PC-3 (cell line): Measurements from ENCODE around the gene HSPA1A. TPM values are rescaled to one million over a fixed set of nuclear protein-coding genes. Genes with fewer than 3 reads are reported as not detected.
"Not testable (repeated sequence)": the region's sequence is repeated elsewhere in the genome, so short reads cannot be mapped to it uniquely, and the experiment has no call there.

Source experiments
- ATAC-seq: fragments of 200-7000 bp; cut with Tn5 transposase; 2 replicates; pipeline ENCODE4 v1.9.1; 2020; ENCODE audit warnings: mild to moderate bottlenecking, moderate library complexity
- BruUV-seq: library from RNA; stranded (reverse); fragments of 400-500 nt; replicated peaks from 2 replicates; lab custom pipeline; 2021; lab: Mats Ljungman, UMichigan
- CTCF ChIA-PET: fragments of 300-600 bp; sonication (Branson Sonifier 250); formaldehyde crosslinking; loops from one replicate; lab custom pipeline; 2022; ENCODE audit warnings: antibody characterized with exemption; lab: Charles Lee
- POLR2A ChIA-PET: fragments of 300-600 bp; sonication (Branson Sonifier 250); formaldehyde crosslinking; loops from one replicate; lab custom pipeline; 2022; ENCODE audit warnings: antibody characterized with exemption; ENCODE audit not compliant: unreplicated experiment; lab: Charles Lee
- DNase-seq: peaks from one replicate; pipeline ENCODE4 v3.0.0-alpha.2; 2015
- H2AFZ ChIP-seq: fragments of 300-600 bp; sonication (generic); 2 replicates; pipeline ENCODE4 v1.6.0; 2016; ENCODE audit warnings: antibody characterized with exemption, low read length
- H3F3A ChIP-seq: fragments of 300-600 bp; sonication (generic); one replicate; pipeline ENCODE4 v1.6.0; 2017; ENCODE audit warnings: antibody characterized with exemption, low read length, control low read depth, mild to moderate bottlenecking; ENCODE audit not compliant: unreplicated experiment
- H3K27ac ChIP-seq: fragments of 300-600 bp; sonication (generic); 2 replicates; pipeline ENCODE4 v1.5.1; 2016; ENCODE audit warnings: mild to moderate bottlenecking, low read length
- H3K27me3 ChIP-seq: fragments of 300-600 bp; sonication (generic); 2 replicates; pipeline ENCODE4 v1.6.1; 2016; ENCODE audit warnings: low read length, mixed read lengths
- H3K36me3 ChIP-seq: fragments of 300-600 bp; sonication (generic); 2 replicates; pipeline ENCODE4 v1.6.1; 2016; ENCODE audit warnings: low read depth, mixed run types, low read length, mixed read lengths
- H3K4me1 ChIP-seq: fragments of 300-600 bp; sonication (generic); 2 replicates; pipeline ENCODE4 v1.5.1; 2016; ENCODE audit warnings: low read length; ENCODE audit not compliant: insufficient read depth
- H3K4me2 ChIP-seq: fragments of 300-600 bp; sonication (generic); 2 replicates; pipeline ENCODE4 v1.6.0; 2016; ENCODE audit warnings: low read length
- H3K4me3 ChIP-seq: fragments of 300-600 bp; sonication (generic); 2 replicates; pipeline ENCODE4 v1.5.1; 2016; ENCODE audit warnings: mild to moderate bottlenecking, low read length, mixed read lengths
- H3K79me2 ChIP-seq: fragments of 300-600 bp; sonication (generic); 2 replicates; pipeline ENCODE4 v1.6.1; 2017; ENCODE audit warnings: low read length, mixed read lengths
- H3K9ac ChIP-seq: fragments of 300-600 bp; sonication (generic); 2 replicates; pipeline ENCODE4 v1.6.0; 2016; ENCODE audit warnings: mild to moderate bottlenecking, low read length
- H3K9me2 ChIP-seq: fragments of 300-600 bp; sonication (generic); replicated peaks from 2 replicates; pipeline ENCODE4 v1.6.1; 2016; ENCODE audit warnings: mixed run types, low read length, mixed read lengths
- H3K9me3 ChIP-seq: fragments of 300-600 bp; sonication (generic); 2 replicates; pipeline ENCODE4 v1.6.1; 2016; ENCODE audit warnings: low read length, mixed read lengths
- H4K20me1 ChIP-seq: fragments of 300-600 bp; sonication (generic); 2 replicates; pipeline ENCODE4 v1.6.1; 2016; ENCODE audit warnings: low read length, mixed read lengths
- EZH2 ChIP-seq: fragments of 300-600 bp; sonication (generic); IDR thresholded peaks from one replicate; pipeline ENCODE4 v1.6.1; 2017; ENCODE audit warnings: antibody characterized with exemption, mild to moderate bottlenecking, low read length; ENCODE audit not compliant: unreplicated experiment
- EZH2phosphoT487 ChIP-seq: fragments of 300-600 bp; sonication (generic); IDR thresholded peaks from 2 replicates; pipeline ENCODE4 v1.6.1; 2018; ENCODE audit warnings: mild to moderate bottlenecking, antibody characterized with exemption, low read length, borderline replicate concordance
- intact Hi-C: fragments of 100-400 bp; cut with micrococcal nuclease; formaldehyde crosslinking; loops from 2 replicates; pipeline ENCODE4 v1.9.0; 2023
- total RNA-seq: library from RNA; depleted of rRNA; stranded (reverse); fragments of >200 nt; gene quantifications from 2 replicates; pipeline ENCODE4 v1.2.3, GENCODE V29; 2014
- TF ChIP-seq, protein P1 (sequence below): fragments of 300-600 bp; sonication (generic); conservative IDR thresholded peaks from 2 replicates; pipeline ENCODE4 v1.5.1; 2017; ENCODE audit warnings: antibody characterized with exemption, low read depth, mild to moderate bottlenecking, low read length

Gene HSPA1A
- total RNA-seq, 1 experiment from 2014 or later = 269 TPM

DNA sequence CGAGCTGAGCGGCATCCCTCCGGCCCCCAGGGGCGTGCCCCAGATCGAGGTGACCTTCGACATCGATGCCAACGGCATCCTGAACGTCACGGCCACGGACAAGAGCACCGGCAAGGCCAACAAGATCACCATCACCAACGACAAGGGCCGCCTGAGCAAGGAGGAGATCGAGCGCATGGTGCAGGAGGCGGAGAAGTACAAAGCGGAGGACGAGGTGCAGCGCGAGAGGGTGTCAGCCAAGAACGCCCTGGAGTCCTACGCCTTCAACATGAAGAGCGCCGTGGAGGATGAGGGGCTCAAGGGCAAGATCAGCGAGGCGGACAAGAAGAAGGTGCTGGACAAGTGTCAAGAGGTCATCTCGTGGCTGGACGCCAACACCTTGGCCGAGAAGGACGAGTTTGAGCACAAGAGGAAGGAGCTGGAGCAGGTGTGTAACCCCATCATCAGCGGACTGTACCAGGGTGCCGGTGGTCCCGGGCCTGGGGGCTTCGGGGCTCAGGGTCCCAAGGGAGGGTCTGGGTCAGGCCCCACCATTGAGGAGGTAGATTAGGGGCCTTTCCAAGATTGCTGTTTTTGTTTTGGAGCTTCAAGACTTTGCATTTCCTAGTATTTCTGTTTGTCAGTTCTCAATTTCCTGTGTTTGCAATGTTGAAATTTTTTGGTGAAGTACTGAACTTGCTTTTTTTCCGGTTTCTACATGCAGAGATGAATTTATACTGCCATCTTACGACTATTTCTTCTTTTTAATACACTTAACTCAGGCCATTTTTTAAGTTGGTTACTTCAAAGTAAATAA, 2.0 kb downstream of the HSPA1A start:
- TSS peak; percentile 18 for BruUV-seq
- peak overlapping the region; percentile 80 for H3K4me3 ChIP-seq

GRCh38 chr6:31817929-31818511, 2.7 kb downstream of the HSPA1A start:
- not testable (repeated sequence) for ATAC-seq

More for the DNA sequence above, 2.0 kb downstream of the HSPA1A start:
- H3K36me3 ChIP-seq, H3K27me3 ChIP-seq, H3K27ac ChIP-seq, CTCF ChIA-PET, ATAC-seq, H3F3A ChIP-seq, DNase-seq, H3K9me2 ChIP-seq, H2AFZ ChIP-seq, H3K9me3 ChIP-seq: not testable (repeated sequence)
- peak overlapping the region; percentile 22 for H3K9ac ChIP-seq
- TF ChIP-seq, protein P1, sequence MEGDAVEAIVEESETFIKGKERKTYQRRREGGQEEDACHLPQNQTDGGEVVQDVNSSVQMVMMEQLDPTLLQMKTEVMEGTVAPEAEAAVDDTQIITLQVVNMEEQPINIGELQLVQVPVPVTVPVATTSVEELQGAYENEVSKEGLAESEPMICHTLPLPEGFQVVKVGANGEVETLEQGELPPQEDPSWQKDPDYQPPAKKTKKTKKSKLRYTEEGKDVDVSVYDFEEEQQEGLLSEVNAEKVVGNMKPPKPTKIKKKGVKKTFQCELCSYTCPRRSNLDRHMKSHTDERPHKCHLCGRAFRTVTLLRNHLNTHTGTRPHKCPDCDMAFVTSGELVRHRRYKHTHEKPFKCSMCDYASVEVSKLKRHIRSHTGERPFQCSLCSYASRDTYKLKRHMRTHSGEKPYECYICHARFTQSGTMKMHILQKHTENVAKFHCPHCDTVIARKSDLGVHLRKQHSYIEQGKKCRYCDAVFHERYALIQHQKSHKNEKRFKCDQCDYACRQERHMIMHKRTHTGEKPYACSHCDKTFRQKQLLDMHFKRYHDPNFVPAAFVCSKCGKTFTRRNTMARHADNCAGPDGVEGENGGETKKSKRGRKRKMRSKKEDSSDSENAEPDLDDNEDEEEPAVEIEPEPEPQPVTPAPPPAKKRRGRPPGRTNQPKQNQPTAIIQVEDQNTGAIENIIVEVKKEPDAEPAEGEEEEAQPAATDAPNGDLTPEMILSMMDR = peak; percentile 33; the same call in 1 of the 2 replicates
- peaks cover 29% of the 10 kb centered on the region for H4K20me1 ChIP-seq
- intact Hi-C loops = loop anchor here (5.0 kb wide), 1 partner anchor 80 kb away; the partner anchor contains the start of gene CLIC1
- POLR2A ChIA-PET = interaction anchor here (1.4 kb wide), 1 partner anchor 10 kb away, joined by 11 read pairs; the partner anchor contains the start of gene HSPA1B
- H3K4me1 ChIP-seq = peaks cover 37% of the 10 kb centered on the region
- peaks cover 55% of the 10 kb centered on the region for H3K79me2 ChIP-seq
- peak overlapping the region; percentile 91 for H3K4me2 ChIP-seq

GRCh38 chr6:31819871-31820299, 4.5 kb downstream of the HSPA1A start:
- intact Hi-C loops = loop anchor here (5.0 kb wide), 1 partner anchor 83 kb away; the partner anchor contains the start of gene CLIC1
- H3K27me3 ChIP-seq = no peaks in the 10 kb centered on the region
- H3K27ac ChIP-seq = peak overlapping the region; percentile 5; the same call in 1 of the 2 replicates
- H3K36me3 ChIP-seq = no peaks in the 10 kb centered on the region
- no peaks in the 10 kb centered on the region for H3K9me3 ChIP-seq
- peak overlapping the region; percentile 91 for H3K4me2 ChIP-seq
- CTCF ChIA-PET = no interaction called here
- H3K79me2 ChIP-seq = peaks cover 71% of the 10 kb centered on the region
- no peaks in the 10 kb centered on the region for H3K9me2 ChIP-seq
- peaks cover 29% of the 10 kb centered on the region for H4K20me1 ChIP-seq
- TF ChIP-seq EZH2phosphoT487 (no peak), EZH2 (no peak)
- TF ChIP-seq, protein P1 = no peak
- H3K4me1 ChIP-seq = peaks cover 48% of the 10 kb centered on the region
- H3F3A ChIP-seq = peaks cover 7% of the 10 kb centered on the region
- peak overlapping the region; percentile 80 for H3K4me3 ChIP-seq
- no peak overlapping the region for H3K9ac ChIP-seq
- H2AFZ ChIP-seq = no peak overlapping the region
- ATAC-seq (no peak), DNase-seq (peak; percentile 19)
- POLR2A ChIA-PET = interaction anchor here (0.6 to 0.7 kb wide), 2 partner anchors 13 to 1133 kb away, joined by 5 to 14 read pairs; no protein-coding TSS in a partner anchor
- no TSS peak for BruUV-seq

More at GRCh38 chr6:31817929-31818511, 2.7 kb downstream of the HSPA1A start:
- H3K9me2 ChIP-seq, H3K9me3 ChIP-seq, H3K36me3 ChIP-seq, H3K27me3 ChIP-seq, BruUV-seq, H3F3A ChIP-seq, H2AFZ ChIP-seq, CTCF ChIA-PET: not testable (repeated sequence)
- Histone ChIP-seq H3K4me2 (peak overlapping the region; percentile 91), H3K4me3 (peak overlapping the region; percentile 80), H4K20me1 (peaks cover 29% of the 10 kb centered on the region), H3K9ac (peak overlapping the region; percentile 22), H3K79me2 (peaks cover 62% of the 10 kb centered on the region), H3K27ac (peak overlapping the region; percentile 7; the same call in 1 of the 2 replicates), H3K4me1 (peaks cover 44% of the 10 kb centered on the region)
- POLR2A ChIA-PET = interaction anchor here (0.6 to 1.4 kb wide), 2 partner anchors 9 to 157 kb away, joined by 7 to 11 read pairs; partner anchors contain the start of gene HSPA1B
- intact Hi-C loops = loop anchor here (5.0 kb wide), 1 partner anchor 81 kb away; the partner anchor contains the start of gene CLIC1
- DNase-seq = peak; percentile 47

- H3K27me3 ChIP-seq, BruUV-seq, ATAC-seq, H2AFZ ChIP-seq, H3K9me3 ChIP-seq, H3F3A ChIP-seq, CTCF ChIA-PET, H3K36me3 ChIP-seq, DNase-seq, H3K9ac ChIP-seq, H3K9me2 ChIP-seq, intact Hi-C loops: not testable (repeated sequence)
- Histone ChIP-seq H4K20me1 (peaks cover 29% of the 10 kb centered on the region), H3K79me2 (peaks cover 70% of the 10 kb centered on the region), H3K27ac (peak overlapping the region; percentile 91), H3K4me3 (peak overlapping the region; percentile 80), H3K4me2 (peak overlapping the region; percentile 91), H3K4me1 (peaks cover 52% of the 10 kb centered on the region)
- POLR2A ChIA-PET = interaction anchor here (0.6 to 0.7 kb wide), 2 partner anchors 13 to 1133 kb away, joined by 5 to 14 read pairs; no protein-coding TSS in a partner anchor
Observed at GRCh38 chr6:31820399-31820798, 5.1 kb downstream of the HSPA1A start.
